HG03575 (cell line): ENCODE measurements around the gene GRB10.

Source experiments
- ATAC-seq: cut with Tn5 transposase; IDR thresholded peaks from one replicate; pipeline ENCODE4 v1.9.1; 2021; ENCODE audit not compliant: unreplicated experiment, insufficient number of reproducible peaks, low FRiP score; ENCODE audit errors: extremely low read depth

GRB10 gene

DNA sequence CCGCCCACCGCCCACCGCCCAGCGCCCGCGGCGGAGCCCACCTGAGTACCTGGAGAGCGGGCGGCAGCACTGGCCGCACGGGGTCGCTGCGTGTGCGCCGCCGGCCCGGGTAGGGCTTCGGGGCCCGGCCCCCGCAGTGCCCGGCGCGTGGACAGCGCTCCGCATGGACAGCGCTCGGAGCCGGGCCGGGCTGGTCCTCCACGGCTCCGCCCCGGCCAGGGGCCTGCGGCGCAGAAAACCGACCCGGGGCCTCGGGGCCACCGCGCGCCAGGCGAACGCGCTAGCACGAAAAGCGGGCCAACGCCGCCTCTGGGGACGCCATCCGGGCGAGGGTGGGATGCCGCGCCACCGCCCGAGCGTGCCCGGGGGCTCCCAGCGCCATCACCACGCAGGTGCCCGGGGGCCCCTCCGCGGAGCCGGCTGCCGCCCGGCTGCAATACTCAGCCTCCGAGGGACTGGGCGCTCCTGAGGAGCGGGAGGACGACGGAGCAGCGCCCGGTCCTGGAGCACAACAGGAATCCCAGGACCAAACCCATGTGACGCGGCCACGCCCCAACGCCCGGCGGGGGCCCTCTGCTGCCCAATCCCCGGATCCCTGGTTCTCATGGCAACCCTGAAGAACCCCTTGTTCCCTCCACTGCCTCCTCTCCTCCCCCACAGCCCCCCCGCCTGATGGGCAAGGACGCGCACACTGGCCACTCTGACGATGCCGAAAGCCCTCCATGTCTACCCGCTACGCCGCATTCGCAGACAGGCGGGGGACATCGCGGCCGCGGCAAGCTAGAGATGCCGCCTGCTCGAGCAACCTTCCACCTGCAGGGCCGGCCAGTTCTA is at the start of gene GRB10:
TSS of gene GRB10 (minus strand) at position 522 of the 834 bp plus-strand sequence. CDS start 50,574 bp downstream, outside the sequence.
- ATAC-seq, result no peak

DNA sequence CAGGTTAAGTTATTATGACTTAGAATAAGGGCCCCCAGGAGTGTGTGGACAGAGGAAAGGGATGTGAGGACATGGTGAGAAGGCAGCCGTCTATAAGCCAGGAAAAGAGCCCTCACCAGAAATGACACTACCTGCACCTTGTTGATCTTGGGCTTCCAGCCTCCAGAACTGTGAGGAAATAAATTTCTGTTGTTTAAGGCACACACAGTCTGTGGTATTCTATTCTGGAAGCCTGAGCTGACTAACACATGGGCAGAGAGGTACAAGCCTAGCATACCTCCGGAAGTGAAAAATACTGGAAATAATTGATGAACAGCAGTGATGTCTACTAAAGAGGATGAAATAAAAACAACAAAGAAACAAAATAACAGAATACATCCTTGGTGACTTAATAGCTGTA is 46.1 kb upstream of the GRB10 start:
- no peak for ATAC-seq

DNA sequence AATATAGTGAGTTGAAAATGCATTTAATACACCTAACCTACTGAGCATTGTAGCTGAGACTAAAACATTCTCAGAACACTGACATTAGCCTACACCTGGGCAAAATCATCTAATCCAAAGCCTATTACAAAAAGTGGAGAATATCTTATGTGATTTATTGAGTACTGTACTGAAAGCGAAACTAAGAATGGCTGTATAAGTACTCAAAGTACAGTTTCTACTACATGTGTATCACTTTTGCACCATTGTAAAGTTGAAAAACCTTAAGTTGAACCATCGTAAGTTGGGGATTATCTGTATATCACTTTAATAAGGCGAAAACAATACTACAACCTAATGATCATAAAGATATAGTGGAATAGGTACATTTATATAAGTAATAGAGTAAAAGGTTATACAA is 45.4 kb upstream of the GRB10 start:
- no peak for ATAC-seq

DNA sequence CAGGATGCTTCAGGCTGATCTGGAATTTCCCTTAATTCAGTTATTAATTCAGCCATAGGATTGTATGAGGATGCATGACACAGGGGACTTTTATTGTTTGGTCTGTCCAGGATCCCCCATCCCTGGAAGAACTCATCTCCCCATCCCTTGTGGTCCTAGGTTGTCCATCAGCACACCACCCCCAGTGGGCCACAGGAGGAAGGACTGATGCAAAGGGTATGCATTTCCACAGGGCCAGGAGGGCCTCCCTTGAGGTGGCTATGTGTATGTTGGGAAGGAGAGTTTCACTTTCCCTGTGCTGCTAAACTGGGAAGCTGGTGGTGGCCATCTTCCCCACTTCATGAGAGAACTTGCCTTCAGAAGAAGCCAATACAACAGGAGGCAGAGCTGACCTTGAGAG is 44.6 kb upstream of the GRB10 start:
- ATAC-seq, result no peak

DNA sequence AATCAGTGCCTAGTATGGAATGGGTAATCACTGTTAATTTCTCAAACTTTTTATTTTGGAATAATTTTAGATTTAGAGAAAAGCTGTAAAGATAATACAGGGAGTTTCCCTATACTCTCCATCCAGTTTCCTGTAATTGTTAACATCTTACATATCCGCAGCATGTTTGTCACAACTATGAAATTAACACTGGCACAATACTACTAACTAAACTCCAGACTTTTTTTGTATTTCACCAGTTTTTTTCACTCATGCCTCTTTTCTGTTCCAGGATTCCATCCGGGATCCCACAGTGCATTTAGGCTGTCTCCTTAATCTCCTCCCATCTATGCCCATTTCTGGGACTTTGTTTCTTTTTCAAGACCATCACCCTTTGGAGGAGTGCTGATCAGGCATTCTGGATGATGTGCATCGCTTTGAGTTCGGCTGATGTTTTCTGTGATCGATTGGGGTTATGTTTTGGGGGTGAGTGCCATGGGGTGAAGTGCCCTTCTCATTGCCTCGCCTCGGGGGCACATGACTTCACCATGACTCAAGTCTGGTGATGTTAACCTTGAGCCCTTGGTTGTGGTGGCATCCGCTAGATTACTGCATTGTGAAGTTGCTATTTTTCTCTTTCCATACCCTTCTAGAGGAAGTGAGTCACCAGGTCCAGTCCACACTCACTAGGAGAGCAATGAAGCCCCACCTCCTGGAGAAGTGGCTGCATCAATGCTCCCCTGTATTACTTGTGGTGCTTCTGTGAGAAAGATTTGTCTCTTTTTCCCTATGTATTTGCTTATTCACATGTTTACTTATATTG is 43.9 kb upstream of the GRB10 start:
- no peak for ATAC-seq

DNA sequence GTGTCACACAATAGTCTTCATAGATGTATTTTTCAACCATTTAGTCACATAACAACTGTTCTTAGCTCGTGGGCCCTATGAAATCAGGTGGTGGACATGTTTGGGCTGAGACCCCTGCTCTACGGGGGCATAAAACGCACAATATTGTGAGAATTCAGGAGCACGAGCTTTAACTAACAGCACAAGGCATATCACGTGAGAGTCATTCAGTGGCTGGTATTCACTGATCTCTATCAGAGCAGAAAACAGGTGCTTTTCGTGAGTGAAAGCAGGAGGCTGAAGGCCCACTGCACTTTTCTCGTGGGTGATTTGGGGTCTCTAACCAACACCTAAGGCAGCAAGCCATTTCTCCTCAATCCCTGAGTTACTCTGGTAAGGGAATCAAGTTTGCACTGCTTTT is 42.8 kb upstream of the GRB10 start:
- ATAC-seq, result no peak

DNA sequence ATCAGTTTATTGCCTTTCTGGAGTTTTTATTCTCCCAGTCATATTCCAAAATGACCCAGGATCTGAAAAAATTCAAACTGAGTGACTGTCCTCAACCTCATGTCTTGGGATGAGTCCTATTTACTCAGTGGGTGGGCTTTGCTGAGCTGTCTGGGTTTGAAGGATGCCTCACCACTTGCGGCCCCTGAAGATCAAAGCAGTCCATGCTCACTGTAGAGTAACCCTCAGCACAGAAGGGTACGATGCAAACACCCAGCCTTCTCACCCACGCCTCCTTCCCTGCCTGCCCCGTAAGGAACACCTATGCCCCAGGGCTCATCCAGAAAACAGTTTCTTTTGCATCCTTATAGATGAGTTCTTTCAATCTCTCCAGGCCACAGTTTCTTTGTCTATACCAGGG is 42.2 kb upstream of the GRB10 start:
- ATAC-seq, result no peak

DNA sequence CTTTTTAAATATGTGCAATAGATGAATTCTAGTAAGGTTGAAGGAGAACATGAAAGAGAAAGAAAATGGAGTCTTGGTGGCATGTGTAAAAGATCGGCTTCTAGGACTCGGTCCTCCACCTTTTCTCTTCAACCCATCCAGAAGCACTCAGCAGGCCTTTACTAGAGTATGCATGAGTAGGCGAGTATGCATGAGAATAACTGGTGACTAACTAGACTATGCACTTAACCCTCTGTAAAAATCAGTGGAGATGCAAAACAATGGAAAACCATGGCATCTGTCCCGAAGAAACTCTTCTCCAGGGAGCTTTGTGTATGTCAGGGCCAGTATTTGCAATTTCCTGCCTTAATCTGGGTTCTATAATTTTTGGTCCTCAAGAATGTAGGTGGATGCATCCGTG is 40.0 kb upstream of the GRB10 start:
- no peak for ATAC-seq

DNA sequence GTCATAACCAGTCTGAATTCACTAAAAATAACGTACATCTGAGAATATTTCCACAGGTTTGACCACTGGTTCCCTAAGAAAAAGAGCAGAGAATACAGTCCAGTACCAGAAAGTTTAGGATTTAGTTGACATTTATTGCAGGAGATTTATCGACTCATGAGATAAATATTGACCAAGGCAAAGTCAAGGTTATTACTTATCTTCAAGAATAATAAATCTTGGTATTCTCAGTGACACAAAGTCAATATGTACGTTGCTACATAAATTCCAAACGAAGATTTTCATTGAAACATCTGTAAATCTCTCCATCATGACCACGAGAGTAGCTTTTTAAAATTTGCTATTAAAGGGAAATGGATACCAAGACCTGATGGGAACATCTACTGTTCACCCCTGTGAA is 39.4 kb upstream of the GRB10 start:
- no peak for ATAC-seq

DNA sequence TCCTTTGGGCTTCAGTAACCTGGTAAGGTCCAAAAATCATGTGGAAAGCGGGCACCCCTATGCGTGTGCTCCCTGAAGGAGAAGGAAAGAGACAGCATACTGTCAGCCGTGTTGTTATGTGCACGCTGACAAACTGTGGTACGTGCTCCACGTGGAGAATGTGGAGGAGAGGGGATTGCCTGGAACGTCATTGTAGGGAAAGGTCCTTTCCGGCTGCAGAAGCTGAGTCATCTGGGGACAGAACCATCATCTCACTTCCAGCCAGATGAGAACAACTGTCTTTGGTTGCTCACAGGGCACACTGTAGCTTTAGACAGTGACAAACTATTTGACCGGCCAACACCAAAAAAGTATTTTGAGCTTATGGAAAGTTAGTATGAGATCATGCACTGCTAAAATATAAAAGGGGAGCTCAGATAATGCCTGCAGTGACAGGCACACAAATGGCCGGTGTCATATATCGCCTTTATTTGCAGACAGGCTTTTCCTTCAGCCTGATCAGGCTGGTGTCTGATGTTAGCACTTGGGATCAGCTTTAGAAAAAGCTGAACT is 38.8 kb upstream of the GRB10 start:
- no peak for ATAC-seq

DNA sequence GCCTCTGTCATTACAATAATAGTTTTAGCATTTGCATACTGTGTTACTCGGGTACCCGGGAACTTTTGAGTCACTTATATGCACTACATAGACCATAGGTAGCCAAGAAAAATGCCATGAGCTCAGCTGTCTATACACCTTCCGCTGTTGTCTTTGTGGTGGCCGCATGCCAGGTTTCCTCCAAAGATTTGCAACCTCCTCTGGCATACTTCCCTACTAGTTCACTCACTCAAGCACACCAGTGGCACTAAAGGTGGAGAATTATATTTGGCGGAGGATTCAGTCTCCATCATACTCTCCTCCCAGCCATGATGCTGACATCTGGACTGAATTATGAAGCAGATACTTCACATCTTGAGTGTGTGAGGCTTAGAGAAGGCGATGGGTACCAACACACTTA is 35.6 kb upstream of the GRB10 start:
- no peak for ATAC-seq

DNA sequence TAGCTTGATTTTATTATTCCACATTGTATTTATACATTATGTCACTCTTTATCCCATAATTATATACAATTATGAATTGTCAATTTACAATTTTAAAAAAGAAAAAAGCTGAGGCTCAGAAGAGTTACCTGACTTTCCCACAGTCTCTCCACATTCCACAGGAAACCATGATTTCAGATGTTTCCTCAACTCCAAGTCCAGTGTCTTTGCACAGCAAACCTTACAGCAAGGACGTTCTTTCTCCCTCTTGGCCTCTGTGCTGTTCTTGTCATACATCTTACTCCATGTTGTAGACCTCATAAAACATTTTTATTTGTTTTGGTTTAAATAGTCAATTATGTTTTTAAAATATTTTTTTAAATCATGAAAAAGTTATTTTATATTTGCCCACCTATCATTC is 34.9 kb upstream of the GRB10 start:
- ATAC-seq, result no peak

DNA sequence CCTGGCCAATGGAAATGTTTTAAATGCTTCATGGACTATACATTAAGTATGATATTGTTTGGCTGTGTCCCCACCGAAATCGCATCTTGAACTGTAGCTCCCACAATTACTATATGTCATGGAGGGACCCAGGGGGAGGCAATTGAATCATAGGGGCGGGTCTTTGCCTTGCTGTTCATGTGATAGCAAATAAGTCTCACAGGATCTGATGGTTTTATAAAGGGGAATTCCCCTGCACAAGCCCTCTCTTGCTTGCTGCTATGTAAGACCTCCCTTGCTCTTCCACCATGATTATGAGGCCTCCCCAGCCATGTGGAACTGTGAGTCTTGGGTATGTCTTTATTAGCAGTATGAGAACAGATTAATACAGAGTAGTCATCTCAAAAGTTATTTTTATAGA is 32.4 kb upstream of the GRB10 start:
- ATAC-seq, result no peak

DNA sequence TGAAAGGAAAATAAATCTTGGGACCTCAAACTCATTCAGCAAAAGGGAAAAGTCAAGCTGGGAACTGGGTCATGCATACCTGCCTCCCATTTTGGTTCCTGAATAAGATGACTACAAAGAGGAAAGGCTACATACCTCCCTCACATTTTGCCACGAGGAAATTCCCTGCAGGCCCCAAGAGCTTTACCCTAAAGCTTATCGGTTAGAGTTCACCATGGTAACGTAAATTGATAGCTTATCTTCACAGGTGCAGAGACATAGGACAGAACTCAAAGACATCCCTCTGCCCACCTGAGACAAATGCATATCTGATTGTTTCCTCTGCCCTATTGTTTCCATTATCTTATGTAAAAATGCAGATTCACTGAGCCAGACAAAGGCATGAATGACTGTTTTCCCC is 31.5 kb upstream of the GRB10 start:
- ATAC-seq, result no peak

DNA sequence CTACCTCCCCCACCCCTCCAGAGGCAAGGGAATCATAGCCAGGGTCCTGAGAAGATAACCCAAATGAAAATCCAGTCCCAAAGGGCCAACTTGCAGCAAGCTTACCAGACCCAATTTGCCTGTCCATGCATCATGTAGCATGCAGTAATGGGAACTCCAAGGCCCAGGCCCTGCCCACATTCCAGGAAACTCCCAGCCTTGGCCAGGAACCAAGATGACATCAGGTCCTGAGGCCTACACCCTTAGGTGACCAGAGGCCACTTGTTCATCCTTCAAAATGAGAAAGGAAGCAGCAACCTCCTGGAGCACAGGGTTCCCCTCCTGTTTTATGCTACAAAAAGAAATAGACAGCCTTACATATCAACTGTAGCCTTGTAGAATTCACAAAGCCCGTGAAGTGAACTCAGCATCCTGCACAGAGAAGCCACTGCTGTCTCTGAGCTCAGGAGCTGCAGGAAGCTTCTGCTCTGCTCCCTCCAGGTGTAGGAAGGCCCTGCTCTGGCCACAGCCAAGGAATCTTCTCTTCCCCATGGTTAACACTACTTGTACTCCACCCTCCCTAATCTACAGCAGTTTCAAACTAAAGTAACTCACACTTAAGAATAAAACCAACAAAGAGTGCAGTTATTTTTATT is 30.3 kb upstream of the GRB10 start:
- no peak for ATAC-seq

DNA sequence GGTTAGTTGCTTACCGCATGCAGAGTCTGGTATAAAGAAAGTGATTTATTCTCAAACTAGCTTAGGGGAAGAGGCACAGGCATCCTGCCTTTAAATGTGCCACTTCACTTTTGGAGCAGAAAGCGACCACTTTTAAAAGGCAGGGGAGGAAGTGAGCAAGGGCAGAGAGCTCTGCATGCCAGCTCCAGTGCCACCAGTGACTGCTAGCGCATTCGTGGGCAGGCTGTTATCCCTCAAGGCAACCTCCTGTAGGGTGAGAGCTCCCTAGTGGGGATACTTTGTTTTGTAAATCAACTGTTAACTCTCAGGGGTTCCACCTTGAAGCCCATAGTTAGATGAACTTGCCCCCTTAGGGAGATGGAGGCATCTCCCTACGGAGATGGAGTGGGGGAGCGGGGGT is 29.4 kb upstream of the GRB10 start:
- ATAC-seq, result no peak

DNA sequence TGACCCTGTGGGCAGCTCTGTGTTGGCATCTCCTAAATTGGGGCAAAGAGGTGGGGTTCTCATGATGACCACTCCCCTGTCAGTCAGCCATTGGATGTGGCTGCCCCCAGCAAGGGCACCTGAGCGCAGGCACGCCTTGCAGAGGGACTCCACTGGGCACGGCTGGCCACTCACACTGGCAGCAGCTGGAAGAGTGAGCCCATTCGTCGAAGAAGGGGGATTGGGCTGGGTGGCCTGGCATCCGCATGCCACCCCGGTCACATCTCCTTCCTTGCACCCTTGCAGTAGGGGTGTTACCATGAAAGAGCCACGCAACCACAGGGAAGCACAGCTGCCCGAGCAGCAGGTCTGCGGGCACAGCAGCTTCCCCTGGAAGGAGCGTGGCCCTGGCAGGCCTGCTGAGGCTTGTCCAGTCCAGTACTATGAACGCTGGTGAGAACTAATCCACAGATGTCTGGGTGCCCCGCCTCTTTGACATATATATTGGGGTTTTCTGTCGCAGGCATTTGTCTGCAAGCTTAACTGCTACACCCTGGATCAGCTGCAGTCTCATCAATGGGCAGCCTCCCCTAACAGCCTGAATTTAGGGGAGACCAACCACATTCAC is 25.7 kb upstream of the GRB10 start:
- ATAC-seq, result no peak

DNA sequence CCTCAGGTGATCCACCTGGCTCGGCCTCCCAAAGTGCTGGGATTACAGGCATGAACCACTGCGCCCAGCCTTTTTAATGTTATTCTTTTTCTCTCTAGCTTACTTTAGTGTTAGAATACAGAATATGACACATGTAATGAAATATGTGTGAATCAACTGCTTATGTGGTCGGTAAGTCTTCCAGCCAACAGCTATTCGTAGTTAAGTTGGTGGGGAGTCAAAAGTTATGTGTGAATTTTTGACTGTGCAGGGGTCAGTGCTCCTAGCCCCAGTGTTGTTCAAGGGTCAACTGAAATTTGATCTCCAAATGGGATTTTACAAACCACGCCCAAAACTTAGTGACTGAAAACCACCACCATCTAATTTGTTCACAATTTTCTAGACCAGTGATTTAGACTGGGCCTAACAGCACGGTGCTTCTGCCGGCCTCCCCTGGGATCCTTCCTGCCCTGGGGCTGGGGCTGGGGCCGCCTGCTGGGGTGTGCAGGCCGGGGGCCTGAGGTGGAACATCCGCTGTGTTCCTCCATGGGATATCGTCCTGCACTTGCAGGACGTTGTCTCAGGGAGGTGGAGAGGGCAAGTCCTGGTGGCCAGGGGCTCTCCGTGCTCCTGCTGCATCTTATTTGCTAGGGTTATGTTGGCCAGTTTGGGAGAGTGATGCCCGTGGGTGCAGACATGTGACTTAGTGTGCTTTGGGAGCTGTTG is 24.5 kb upstream of the GRB10 start:
- no peak for ATAC-seq

DNA sequence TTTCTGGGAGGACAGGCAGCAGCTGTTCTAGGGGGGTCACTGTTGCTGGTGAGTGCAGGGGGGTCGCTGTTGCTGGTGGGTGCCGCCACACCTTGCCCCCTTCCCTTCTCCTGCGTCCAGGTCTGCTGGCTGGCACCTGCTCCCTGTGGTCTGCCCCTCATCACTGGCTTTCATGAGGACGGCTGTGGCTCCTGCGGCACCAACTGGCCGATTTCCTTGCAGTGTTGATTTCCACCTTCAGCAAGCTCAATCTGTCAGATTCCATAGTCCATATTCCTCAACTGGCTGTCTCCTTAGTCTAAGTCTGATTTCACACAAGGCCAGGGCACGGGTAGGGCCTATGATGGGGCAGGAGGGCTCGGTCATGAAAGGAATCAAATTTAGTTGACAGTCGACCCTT is 23.4 kb upstream of the GRB10 start:
- no peak for ATAC-seq
